Suppressor macrophage treated with lipopolysaccharide for 1 hour (primary cell): ENCODE results near the gene AADACL4.
"Not testable (repeated sequence)": the region's sequence is repeated elsewhere in the genome, so short reads cannot be mapped to it uniquely, and the experiment has no call there.

Experiments used
- DNase-seq, 3 donors: peaks; one replicate each; pipeline ENCODE4 v3.0.0-alpha.2; 2020 to 2022

The AADACL4 gene

DNA sequence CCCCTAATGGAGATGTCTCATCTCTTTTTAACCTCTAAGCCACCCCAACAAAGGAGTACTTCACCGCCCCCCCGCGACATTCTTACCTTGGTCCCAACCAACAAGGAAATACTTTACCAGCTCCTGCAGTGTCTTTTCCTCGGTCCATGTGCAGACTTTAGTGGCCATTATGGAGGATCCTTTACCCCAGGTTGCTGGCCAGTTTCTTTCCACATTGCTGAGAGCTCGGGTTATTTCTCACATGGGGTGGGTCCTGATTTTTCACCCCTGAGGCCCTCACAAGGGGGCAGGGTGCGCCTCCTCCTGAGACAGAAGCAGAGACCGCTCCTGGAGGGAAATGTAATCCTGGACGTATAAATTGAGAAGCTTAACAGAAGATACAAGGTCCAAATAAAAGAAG lies 69.0 kb downstream of the AADACL4 start:
- no peak for DNase-seq

DNA sequence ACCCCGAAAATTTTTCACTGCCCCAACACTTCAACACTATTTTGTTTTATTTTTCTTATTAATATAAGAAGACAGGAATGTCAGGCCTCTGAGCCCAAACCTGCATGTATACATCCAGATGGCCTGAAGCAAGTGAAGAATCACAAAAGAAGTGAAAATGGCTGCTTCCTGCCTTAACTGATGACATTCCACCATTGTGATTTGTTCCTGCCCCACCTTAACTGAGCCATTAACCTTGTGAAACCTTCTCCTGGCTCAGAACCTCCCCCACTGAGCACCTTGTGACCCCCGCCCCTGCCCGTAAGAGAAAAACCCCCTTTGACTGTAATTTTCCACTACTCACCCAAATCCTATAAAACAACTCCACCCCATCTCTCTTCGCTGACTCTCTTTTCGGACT lies 69.8 kb downstream of the AADACL4 start:
- not testable (repeated sequence) for DNase-seq

DNA sequence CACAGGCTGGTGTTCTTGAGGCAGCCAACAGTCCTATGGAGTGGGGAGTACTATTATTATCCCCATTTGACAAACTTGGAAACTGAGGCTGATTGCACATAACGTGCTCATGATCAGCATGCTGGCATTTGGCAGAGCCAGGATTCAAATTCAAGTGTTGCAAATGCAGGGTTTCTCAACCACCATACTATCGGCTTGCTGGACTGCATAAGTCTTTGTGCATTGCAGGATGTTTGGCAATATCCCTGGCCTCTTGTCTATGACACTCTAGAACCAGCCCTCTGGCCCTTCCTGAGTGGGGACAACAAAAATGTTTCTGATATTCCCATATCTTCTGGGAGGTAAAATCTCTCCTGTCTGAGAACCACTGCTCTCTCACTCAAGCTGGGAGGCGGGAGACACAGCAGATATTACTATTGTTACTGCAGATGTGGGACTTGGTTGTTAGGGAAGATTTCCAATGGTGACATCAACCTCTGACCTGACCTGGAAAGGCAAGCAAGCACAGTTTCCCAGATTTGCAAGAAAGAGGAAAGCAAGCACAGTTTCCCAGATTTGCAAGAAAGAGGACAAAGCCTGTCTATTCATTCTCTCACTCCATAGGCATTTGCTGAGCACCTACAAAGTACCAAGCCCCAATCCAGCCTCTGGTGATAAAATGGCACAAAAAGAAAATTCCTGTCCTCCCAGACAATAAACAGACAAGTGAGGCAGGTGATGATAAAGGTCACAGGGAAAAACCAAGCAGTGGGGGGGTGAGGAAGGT lies 71.0 kb downstream of the AADACL4 start:
- DNase-seq, result no peak

DNA sequence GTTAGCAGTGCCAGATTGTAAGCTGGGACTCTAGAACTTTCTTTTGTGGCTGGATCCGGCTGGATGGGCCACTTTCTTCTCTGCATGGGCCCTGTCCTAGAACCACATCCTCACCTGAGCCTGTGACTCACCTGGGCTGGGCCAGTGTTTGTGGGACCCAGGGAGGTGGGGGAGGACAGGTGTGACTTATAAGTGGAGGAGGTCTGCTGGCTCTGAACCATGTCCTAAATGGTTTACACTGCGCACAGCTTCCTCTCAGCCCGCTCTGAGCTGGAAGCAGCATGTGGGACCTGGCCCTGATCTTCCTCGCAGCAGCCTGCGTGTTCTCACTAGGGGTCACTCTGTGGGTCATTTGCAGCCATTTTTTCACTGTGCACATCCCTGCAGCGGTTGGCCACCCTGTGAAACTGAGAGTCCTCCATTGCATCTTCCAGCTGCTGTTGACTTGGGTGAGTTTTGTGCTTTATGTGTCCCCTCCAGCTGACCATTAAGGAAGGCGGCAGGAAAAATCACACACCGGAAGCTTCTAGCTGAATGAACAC lies 72.1 kb downstream of the AADACL4 start, which contains the start of gene AADACL3:
TSS of gene AADACL3 (plus strand) at position 215 of the 542 bp plus-strand sequence. CDS start at position 282, 67 bp downstream.
- no peak for DNase-seq
